GM23248 (cell line): ENCODE results near the gene BARHL1.

Experiments used
- EZH2 ChIP-seq: fragments of 200-600 bp; sonication (generic); IDR thresholded peaks from 2 replicates; pipeline ENCODE4 v1.6.1; 2018; ENCODE audit warnings: antibody characterized with exemption, mild to moderate bottlenecking; ENCODE audit not compliant: insufficient read depth, poor library complexity, severe bottlenecking
- EZH2phosphoT487 ChIP-seq: fragments of 200-600 bp; sonication (generic); IDR thresholded peaks from 2 replicates; pipeline ENCODE4 v1.6.1; 2018; ENCODE audit warnings: antibody characterized with exemption, moderate library complexity, mild to moderate bottlenecking, low read depth; ENCODE audit not compliant: insufficient read depth

DNA sequence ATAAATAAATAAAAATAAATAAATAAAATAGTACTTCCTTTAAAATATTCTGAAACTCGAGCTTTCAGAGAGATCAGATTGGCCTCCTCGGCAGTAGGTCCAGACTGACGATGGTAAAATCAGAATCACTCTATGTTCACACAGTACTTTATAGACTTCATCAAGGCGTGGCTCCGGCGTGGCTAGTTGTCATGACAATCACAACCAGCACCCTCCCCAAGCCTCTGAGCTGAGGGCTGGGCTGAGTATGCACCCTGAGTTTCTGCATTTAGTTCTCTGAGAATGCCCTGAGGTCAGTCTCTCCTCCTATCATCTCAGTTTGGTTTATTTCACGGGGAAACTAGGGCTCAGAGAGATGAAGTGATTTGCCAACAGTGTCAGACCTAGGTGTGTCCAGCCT lies 43.3 kb upstream of the BARHL1 start:
- TF ChIP-seq EZH2phosphoT487 (no peak), EZH2 (no peak)
